Gastrocnemius medialis (tissue), 4 donors: ENCODE measurements around the gene USP5.
"Not testable (repeated sequence)": the region's sequence is repeated elsewhere in the genome, so short reads cannot be mapped to it uniquely, and the experiment has no call there.

ENCODE experiments used
- CTCF ChIP-seq, 5 experiments: fragments of 450-650 bp in 3 of 5; fragments of 200-600 bp in 2 of 5; sonication (generic) in 2 of 5; IDR thresholded peaks in 4 of 5; conservative IDR thresholded peaks in 1 of 5; 1 replicate in 4 of 5; 2 replicates in 1 of 5; pipeline ENCODE4 v1.5.1; 2016 to 2019; ENCODE audit warnings: antibody characterized with exemption in 5 of 5, mild to moderate bottlenecking in 3 of 5, moderate library complexity in 3 of 5
- POLR2A ChIP-seq, 2 donors: fragments of 450-650 bp; IDR thresholded peaks; one replicate each; pipeline ENCODE4 v1.6.1; 2017; ENCODE audit warnings: antibody characterized with exemption in 2 of 2, mild to moderate bottlenecking in 2 of 2, moderate library complexity in 2 of 2

- not testable (repeated sequence) for TF ChIP-seq POLR2A (IDR thresholded peaks at IDR 0.05); CTCF (IDR thresholded peaks at IDR 0.05 in 4 of 5, conservative IDR thresholded peaks at IDR 0.05 in 1 of 5)
Measured at GRCh38 chr12:6874015-6874368, 22.0 kb downstream of the USP5 start.
